Brain pericyte (primary cell): Measurements from ENCODE around the gene ARSB.
"Not testable (repeated sequence)": the region's sequence is repeated elsewhere in the genome, so short reads cannot be mapped to it uniquely, and the experiment has no call there.

Experiments used
- DNase-seq: peaks from one replicate; pipeline ENCODE4 v3.0.0-alpha.2; 2012; ENCODE audit warnings: low read depth, low spot score

ARSB gene

DNA sequence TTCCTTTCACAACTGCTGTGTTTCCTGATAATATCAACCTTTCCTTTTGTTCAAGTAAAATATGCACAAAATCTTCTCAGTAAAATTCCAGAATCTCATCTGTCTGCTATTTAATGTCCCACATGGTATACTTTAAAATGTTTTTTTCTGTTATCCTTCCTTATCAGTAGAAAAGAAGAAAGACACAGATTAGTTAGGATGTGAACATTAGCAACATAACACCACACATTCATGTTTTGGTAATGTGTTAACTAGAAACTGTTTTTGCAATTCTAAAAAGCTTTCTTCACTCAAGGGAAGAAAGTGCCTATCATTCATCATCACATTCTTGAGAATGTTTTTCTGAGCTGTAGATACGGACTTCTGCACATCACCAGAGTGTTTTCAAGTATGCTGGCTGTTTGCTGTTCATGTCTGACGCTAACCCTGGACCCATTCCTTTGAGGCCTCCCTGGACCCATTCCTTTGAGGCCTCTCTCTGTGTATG is 10.5 kb upstream of the ARSB start:
- no peak for DNase-seq

DNA sequence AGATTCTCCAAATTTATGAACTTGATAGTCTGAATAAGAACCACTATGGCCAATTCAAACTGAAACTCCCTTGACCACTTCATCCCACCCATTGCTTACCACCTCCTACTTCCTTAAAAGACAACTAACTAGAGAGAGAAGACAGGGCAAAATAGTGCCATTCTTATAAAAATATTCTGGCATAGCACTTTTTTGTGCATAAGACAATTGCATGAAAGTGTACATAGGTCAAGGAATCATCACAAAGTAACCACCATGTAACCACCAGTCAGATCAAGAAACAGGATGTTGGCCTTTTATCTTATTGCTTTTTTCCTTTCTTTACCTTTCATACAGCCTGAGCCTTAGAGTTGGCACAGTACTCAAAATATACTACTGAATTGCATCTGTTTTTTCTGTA is 8.1 kb upstream of the ARSB start:
- DNase-seq, result no peak

DNA sequence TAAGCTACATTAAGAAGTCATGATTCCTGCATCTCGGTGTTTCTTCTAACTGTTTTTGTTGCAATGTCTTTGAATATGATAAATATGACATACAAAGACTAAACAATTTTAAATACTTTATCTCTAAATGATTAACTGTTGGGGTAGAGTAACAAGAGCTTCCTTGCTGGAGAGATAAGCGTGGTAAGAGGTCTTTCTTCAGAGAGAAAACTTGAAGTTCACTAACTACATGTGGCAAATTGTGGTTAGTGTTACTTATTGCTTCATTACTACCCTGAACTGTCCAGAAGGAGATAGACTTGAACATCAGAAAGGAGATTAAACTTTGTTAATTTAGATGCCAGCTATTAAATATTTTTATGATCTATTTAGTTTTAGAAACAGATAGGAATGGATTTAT is 7.0 kb upstream of the ARSB start:
- no peak for DNase-seq

DNA sequence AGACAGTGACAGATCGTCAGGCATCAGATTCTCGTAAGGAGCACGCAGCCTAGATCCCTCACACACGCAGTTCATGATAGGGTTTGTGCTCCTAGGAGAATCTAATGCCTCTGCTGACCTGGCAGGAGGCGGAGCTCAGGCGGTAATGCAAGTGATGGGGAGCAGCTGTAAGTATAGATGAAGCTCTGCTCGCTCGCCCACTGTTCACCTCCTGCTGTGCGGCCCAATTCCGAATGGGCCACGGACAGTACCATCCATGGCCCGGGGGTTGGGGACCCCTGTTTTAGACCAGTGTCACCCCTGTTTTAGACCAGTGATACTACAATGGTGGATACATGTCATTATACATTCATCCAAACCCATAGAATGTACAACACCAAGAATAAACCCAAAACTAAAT is 4.0 kb upstream of the ARSB start:
- no peak for DNase-seq

DNA sequence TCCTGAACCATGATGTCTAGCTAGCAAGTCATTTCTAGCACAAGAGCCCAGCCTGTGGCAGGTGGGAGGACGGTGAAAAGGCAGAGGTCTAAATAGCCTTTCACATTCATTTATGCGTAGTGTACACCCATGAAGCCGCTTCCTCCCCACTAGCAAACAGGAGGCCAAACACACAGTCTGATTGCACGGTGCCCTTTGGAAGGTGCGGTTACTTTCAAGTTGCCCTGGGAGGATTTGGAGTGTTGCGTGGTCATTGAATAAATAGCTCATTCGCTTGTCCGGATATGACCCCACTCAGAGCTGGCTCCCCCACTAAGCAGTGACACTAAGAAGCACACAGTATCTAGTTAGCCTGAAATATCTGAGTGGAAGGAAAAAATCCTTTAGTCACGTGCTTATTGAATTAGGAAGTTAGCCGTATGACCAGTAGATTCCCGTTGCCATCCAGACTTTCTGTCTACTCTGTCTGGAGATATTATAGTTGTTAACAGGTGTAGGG is 664 bp upstream of the ARSB start:
- no peak for DNase-seq

DNA sequence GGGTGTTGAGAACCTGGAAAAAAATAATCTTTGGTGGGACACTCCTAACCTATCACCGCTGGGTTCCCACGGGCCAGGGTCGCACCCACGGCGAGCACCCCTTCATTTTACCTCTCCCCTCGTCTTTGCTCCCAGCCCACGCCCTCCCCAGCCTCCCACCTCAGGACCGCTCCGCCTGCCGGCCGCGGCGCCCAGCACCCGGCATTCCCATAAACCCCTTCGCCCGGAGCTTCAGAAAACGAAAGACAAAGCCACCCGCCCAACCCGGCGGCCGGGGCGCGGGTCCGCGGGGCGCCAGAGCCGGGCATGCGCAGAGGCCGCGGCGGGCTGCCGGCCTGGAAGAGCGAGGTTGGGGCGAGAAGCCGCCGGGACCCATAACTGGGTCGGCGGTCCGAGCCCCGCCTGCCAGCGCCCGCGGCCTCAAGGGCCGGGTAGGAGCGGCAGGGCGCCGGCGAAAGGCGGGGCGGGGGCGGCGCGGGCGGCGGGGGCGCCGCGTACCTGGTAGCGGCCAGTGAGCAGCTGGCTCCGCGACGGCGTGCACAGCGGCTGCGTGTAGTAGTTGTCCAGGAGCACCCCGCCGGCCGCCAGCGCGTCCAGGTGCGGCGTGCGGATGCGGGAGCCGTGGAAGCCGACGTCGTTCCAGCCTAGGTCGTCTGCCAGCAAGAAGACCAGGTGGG is 533 bp downstream of the ARSB start:
- no peak for DNase-seq

DNA sequence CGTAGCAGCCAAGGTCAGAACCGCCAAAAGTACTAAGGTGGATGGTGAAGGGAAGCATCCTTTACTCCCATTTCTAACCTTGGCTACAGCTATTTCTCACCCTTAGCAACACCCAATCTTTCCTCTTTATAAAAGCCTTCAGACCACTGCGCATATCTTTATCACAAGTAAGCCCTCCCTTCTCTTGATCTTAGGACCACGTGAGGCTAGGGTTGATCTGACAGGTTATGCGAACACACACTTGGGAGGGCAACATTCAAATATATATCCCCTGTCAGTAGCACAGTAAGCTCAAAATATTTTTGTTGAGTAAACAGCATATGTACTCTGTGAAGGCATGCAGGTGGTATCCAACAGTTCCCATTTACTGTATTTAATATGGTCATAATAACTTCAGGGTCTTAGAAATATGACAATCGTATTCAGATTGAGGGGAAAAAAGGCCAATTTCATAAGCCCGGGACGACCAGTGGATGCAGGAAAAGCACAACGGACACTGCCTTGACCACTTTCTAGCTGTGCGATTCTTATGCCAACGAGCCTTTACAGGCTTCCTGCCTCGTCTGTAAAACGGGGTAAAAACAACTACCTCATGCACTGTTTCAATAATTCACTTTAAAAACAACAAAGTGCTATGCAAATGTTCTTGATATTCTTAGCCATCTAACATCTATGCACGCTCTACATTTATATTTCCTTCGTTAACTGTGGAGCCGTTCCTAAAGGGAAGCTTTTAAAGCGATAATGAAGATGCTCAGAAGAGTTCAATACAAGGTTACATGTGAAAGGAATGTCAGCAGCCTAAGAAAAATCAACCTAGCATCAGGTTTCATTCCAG is 1.3 kb downstream of the ARSB start:
- DNase-seq, result no peak

DNA sequence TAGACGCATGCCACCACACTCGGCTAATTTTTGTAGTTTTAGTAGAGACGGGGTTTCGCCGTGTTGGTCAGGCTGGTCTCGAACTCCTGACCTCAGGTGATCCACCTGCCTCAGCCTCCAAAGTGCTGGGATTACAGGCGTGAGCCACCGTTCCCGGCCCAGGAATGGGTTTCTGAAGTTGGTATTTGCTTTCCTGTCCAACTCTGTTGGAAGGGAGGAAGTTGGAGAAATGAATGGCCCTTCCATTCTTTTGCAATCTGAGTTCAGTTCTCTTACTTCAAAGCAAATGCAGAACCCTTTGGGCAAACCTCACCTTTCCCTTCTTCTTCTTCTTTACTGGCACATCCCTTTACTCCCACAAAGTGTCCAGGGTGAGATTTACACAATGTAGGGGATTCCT is 1.9 kb downstream of the ARSB start:
- DNase-seq, result not testable (repeated sequence)

DNA sequence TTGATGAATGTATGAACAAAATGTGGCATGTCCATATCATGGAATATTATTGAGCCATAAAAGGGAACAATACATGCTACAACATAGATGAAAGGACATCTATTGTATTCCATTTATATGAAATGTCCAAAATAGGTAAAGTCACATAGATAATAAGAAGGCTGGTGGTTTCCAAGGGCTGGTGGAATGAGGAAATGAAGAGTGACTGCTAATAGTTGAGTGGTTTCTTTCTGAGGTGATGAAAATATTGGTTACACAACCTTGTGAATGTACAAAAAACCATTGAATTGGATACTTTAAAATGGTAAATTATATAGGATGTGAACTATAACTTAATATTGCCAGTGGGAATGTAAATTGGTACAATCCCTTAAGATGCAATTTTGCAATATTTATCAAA is 5.2 kb downstream of the ARSB start:
- DNase-seq, result no peak

DNA sequence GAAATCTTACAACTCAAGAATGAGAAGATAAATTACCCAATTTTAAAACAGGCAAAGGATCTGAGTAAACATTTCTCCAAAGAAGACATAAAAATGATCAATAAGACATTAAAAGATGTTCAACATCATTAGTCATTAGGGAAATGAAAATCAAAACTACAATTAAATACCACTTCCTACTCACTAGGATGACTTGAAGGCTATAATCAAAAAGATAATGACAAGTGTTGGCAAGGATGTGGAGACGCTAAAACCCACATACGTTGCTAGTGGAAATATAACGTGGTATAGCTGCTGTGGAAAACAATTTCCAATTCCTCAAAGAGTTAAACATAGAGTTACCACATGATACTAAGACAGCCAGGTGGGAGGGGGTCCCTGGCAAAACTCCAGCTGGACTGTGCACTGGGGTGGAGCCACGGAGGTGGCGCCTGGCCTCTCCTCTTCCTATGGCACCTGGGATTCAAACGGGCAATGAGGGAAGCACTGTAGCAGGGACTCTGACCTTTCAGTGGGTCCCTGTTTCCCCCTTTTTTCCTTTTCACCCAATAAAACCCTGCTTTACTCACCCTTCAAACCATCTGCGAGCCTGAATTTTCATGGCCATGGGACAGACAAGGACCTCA is 5.9 kb downstream of the ARSB start:
- DNase-seq, result no peak

DNA sequence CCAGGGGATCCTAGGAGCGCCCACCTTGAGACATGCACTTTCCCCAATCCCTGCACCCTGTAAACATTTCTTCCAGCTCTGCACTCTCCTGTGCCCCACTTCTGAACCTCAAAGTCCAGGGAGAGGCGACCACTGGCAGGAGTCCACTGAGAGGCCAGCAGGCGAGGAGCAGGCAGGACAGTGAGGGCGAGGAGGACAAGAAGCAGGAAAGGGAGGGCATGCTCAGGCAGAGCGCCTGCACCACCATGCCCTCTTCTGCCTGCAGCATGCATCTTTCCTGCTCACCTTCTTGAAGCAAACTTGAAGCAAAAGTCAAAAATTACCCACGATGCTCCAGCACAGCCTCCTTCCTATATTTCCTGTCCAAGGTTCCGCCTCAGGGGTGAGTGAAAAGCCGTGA is 10.1 kb downstream of the ARSB start:
- no peak for DNase-seq

DNA sequence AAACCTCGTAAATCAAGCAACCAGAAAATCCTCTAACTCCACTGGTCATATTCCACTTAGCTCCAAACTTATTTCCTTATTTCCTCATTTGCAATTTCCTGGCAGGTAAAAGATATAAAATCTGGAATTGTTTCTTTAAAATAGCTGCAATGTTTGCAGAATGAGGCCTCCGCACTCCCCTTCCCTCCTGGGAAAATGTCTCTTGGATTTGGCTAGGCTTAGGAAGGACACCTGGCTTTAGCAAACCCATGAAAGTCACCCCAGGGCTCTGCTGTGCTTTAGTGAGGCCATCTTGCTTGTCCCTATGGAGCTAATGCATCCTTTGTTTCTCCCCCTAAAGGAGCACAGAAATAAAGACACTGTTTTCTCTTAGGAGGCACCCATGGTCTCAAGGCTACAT is 10.5 kb downstream of the ARSB start:
- no peak for DNase-seq

DNA sequence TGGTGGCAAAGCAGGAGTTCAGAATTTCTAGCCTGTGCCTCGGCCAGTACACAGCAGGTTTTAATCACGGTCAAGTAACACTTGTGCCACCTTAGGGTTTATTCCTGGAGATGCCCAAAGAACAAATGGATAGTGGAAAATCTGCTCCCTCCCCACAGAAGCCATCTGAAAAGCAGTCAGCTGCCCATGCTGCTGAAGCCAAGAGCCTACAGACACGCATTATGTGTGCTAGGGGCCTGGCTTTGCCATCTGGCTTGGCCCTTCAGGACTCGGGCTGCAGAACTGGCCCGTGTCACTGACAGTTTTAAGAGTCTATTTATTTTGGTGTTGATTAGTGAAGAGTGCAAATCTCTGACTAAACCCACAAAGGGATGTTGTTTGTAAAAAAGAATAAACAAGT is 11.1 kb downstream of the ARSB start:
- DNase-seq, result no peak

DNA sequence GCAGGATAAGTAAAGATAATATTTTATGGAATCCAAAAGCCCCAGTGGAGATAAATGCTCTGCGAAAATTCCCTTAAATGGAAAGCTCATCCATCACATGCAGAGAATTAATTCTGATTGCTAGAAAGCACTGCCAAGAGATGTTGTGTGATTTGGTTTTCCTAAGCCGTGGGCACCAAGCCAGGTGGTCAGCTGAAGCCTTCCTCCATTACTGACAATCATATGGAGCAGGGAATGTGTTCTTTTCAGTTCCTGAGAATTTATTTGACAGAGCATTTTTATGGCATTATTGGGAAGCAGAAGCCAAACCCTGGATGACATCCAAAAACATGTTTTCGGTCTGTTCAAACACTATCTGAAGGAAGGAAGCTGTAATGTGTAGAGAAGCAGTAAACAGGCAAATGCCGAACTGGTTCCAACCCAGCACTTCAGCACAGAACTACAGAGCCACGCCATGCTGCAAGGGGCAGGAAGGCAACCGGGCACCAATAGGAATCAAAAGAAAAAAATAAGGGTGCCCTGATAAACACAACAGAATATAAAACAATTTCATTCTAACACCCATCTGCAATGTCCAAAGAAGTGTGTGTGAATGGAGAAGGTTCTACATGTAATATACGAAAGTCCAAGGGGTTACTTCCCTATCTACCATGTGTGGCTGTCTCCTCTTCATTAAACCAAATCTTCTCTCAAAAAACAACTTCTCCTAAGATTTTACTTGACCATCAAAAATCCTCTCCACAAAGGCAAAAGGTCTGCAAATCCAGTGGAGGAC is 12.3 kb downstream of the ARSB start:
- DNase-seq, result no peak

DNA sequence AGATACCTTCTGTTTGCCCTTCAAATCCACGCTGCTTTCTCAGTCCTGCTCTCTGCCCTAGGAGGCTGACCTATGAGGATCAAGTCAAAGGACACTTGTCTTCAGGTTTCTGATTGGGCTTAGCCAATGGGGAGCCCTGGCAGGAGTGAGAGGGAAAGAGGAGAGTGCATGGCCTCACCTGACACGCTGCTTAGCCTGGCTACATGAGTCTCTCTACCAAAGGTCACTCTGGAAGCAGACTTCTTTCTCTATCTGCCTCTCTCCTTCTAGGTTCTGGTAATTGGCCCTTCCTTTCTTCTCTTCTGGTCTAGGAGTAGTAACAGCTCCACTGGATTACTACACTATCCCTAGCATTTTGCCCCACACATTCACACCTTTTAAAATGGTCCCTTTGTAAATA is 13.1 kb downstream of the ARSB start:
- no peak for DNase-seq

DNA sequence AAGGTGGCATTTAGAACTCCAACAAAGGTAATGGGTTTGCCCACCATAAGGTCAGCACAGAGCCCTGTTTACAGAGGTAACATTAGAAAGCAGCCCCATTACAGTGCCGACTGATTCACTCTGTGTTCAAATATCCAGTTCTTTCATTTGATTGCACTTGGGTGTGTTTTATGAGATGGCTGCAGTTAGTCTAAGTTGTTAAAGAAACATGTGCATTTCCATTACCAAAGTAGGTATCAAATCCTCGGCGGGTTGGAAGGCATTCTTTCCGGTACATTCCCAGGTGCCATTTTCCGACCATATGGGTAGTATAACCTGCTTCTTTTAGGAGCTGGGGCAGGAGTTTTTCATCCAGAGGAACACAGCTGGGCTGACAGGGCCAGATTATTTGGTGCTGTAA is 16.3 kb downstream of the ARSB start:
- DNase-seq, result no peak

DNA sequence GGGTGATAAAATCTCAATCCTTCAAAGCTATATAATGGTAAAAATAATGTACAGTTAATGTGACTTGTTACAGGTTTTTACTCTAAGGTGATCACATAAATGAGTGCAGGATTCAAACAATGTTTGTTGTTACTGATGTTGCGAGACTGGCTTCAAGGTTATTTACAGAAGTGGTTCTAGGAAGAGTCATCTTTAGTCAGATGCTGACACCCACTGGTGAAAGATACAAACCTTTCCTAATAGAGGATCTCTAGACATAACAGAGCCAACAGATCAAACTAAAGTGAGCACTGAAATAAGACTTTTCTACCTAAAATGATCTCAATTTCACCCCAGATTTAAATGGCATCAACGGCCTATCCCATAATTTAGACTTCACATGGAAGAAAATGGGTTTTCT is 20.2 kb downstream of the ARSB start:
- DNase-seq, result no peak

DNA sequence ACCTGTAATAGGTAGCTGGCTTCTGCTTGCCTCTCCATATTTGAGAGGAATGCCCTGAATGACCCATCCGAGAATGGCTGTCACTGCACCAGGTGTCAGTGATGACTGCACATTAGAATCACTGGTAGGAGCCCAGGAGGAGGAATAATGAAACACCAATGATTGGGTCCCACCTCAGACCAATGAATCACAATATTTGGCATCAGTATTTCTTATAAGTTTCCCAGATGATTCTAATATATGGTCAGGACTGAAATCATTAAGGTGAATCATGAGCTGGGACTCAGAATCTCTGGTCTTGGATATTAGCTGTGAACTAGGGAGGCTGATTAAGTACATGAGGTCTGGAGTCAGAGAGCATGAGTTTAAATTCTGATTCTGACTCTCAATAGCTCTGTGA is 23.4 kb downstream of the ARSB start:
- no peak for DNase-seq

DNA sequence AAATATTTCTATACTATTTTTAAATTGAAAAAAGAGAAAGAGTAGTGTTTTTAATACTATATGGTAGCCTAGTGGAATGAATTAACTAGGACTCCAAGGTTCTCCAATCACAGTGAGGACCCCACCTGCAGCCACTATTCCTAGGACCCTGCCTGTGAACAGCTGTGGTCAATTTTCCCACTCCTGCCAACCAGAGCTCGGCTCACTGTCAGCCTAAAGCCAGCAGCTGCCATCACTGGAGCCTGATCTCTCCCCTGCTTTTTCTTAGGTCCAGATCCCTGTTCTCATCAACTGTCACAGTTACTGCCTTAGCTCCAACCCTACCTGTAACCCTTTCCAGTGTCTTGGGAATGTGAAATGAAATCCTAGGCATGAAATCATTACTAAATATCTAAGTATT is 25.3 kb downstream of the ARSB start:
- DNase-seq, result no peak

DNA sequence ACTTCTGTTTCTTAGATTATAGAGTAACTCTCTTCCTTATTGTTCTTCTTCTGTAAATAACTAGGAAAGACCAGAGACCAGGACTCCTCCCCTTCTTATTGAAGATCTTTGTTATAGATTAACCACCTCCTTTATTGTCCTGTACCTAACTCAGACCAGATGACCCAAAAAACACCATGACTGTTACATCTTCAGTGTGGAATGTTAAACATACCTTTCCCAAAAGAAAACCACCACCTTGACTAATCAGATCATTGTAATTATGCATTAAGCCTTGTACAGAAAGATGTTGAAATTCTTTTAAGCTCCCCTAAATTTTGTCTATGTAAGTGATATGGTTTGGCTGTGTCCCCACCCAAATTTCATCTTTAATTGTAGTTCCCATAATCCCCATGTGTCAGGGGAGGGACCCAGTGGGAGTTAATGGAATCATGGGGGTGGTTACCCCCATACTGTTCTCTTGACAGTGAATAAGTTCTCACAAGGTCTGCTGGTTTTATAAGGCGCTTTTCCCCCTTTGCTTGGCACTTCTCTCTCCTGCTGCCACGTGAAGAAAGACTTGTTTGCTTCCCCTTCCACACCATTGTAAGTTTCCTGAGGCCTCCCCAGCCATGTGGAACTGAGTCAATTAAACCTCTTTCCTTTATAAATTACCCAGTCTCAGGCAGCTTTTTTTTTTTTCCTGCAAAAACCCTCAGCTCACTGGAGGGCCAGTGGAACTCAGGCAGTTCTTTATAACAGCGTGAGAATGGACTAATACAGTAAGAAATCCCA is 26.3 kb downstream of the ARSB start:
- no peak for DNase-seq

DNA sequence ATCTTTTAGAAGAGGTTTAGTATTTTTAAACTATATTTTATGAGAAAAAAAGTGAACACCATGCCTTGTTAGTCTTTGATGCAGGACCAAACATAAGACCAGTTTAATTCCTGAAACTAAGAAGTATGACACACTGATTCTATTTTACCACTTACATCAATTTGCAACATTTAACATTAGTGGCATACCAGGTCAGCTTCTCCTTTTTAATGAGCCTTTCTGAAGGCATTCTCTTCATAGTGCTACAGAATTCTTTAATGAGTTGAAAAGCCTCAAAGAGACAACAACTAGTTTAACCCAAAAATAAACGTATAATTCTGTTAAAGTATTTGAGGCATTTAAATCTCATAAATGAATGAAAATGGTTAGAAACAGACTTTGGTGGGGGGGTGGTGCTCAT is 28.2 kb downstream of the ARSB start:
- DNase-seq, result no peak
